ENCODE measurements around the gene SPATA2. TPM values are rescaled to one million over a fixed set of nuclear protein-coding genes. Genes with fewer than 3 reads are reported as not detected.

SPATA2 gene
- total and polyA plus RNA-seq, 2 of the 13 experiments (the other 11 are each of a cell fraction or from before 2014, with no cell fraction given): 3.2 to 8.7 TPM

DNA sequence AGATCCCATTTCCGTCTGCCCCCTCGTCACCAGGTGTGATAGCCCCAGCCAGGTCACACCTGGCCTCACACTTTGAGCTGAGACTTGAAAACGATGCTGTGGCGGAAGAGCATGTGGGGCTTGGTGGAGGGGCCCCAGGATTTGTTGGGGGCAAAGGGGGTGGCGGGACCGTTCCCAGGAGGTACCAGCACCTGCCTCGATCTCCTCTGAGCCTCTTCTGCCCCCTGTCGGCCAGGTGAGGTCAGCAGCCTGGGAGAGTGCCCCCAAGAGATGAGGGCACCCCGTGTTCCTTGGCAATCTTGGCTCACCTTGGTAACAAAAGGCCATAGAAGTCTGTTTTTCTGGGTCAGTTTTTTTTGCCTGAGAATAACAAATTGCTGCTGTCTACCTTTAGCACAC lies 25.4 kb downstream of the SPATA2 start (continued):
- TF ChIP-seq, protein P1, sequence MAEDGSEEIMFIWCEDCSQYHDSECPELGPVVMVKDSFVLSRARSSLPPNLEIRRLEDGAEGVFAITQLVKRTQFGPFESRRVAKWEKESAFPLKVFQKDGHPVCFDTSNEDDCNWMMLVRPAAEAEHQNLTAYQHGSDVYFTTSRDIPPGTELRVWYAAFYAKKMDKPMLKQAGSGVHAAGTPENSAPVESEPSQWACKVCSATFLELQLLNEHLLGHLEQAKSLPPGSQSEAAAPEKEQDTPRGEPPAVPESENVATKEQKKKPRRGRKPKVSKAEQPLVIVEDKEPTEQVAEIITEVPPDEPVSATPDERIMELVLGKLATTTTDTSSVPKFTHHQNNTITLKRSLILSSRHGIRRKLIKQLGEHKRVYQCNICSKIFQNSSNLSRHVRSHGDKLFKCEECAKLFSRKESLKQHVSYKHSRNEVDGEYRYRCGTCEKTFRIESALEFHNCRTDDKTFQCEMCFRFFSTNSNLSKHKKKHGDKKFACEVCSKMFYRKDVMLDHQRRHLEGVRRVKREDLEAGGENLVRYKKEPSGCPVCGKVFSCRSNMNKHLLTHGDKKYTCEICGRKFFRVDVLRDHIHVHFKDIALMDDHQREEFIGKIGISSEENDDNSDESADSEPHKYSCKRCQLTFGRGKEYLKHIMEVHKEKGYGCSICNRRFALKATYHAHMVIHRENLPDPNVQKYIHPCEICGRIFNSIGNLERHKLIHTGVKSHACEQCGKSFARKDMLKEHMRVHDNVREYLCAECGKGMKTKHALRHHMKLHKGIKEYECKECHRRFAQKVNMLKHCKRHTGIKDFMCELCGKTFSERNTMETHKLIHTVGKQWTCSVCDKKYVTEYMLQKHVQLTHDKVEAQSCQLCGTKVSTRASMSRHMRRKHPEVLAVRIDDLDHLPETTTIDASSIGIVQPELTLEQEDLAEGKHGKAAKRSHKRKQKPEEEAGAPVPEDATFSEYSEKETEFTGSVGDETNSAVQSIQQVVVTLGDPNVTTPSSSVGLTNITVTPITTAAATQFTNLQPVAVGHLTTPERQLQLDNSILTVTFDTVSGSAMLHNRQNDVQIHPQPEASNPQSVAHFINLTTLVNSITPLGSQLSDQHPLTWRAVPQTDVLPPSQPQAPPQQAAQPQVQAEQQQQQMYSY (CRISPR knock-in tag; IDR thresholded peaks at IDR 0.05): no peak
- TF ChIP-seq PCBP2 (optimal IDR thresholded peaks at IDR 0.05; ENCODE audit: low read depth, low read length, poor library complexity, severe bottlenecking) (no peak), RBFOX2 (IDR thresholded peaks at IDR 0.05; ENCODE audit: low read depth, low read length) (no peak), MEIS2 (CRISPR knock-in tag; IDR thresholded peaks at IDR 0.05) (0 out of 2 replicates have a peak, but pooled peaks have one; percentile 15), SP5 (CRISPR knock-in tag; IDR thresholded peaks at IDR 0.05; ENCODE audit: borderline replicate concordance, low read depth) (no peak), MATR3 (CRISPR knock-in tag; IDR thresholded peaks at IDR 0.05) (no peak), HMGA1 (CRISPR knock-in tag; conservative IDR thresholded peaks at IDR 0.05) (no peak), ZNF292 (CRISPR knock-in tag; IDR thresholded peaks at IDR 0.05; ENCODE audit: borderline replicate concordance, low read depth) (no peak), ZEB1 (IDR thresholded peaks at IDR 0.05; ENCODE audit: insufficient replicate concordance, low read depth) (peak; percentile 100), ZNF737 (CRISPR knock-in tag; IDR thresholded peaks at IDR 0.05; ENCODE audit: borderline replicate concordance) (no peak), IKZF5 (CRISPR knock-in tag; IDR thresholded peaks at IDR 0.05) (0 out of 2 replicates have a peak, but pooled peaks have one; percentile 4), DNMT3B (CRISPR knock-in tag; conservative IDR thresholded peaks at IDR 0.05) (no peak)

Measured in HepG2 (cell line).